HepG2 (cell line): ENCODE results near the gene DICER1.

Source experiments
- AKNA ChIP-seq: sonication (generic); formaldehyde crosslinking; IDR thresholded peaks from 2 replicates; pipeline ENCODE4 v1.4.0; 2020; ENCODE audit warnings: missing genetic modification reagents, borderline replicate concordance
- CREB3 ChIP-seq: sonication (generic); formaldehyde crosslinking; IDR thresholded peaks from 2 replicates; pipeline ENCODE4 v1.5.0; 2020; ENCODE audit warnings: missing genetic modification reagents
- CTCF ChIP-seq: sonication (generic); formaldehyde crosslinking; IDR thresholded peaks from 2 replicates; pipeline ENCODE4 v1.5.0; 2020; ENCODE audit warnings: mild to moderate bottlenecking, missing genetic modification reagents, moderate library complexity
- PATZ1 ChIP-seq: sonication (generic); formaldehyde crosslinking; IDR thresholded peaks from 2 replicates; pipeline ENCODE4 v1.4.0; 2020; ENCODE audit warnings: missing genetic modification reagents
- PCBP2 ChIP-seq: fragments of 200-400 bp; formaldehyde crosslinking; optimal IDR thresholded peaks from 2 replicates; pipeline ENCODE3; 2018; ENCODE audit warnings: low read length, low read depth; ENCODE audit not compliant: poor library complexity, severe bottlenecking
- SIN3A ChIP-seq: IDR thresholded peaks from 2 replicates; pipeline ENCODE4 v1.6.1; 2011; ENCODE audit warnings: low read depth, mild to moderate bottlenecking, control low read depth, low read length, borderline replicate concordance
- ZNF543 ChIP-seq: sonication (generic); formaldehyde crosslinking; IDR thresholded peaks from 2 replicates; pipeline ENCODE4 v1.4.0; 2020; ENCODE audit warnings: mild to moderate bottlenecking, missing genetic modification reagents

GRCh38 chr14:95162641-95163040 lies 5.3 kb upstream of the DICER1 start:
- no peak for TF ChIP-seq AKNA (CRISPR knock-in tag)
- no peak for TF ChIP-seq SIN3A
- no peak for TF ChIP-seq PCBP2
- no peak for TF ChIP-seq CTCF
- TF ChIP-seq ZNF543 (CRISPR knock-in tag), result no peak
- TF ChIP-seq PATZ1, result no peak
- TF ChIP-seq CREB3 (CRISPR knock-in tag), result no peak
